Lower leg skin (tissue), 3 donors: Measurements from ENCODE around the gene IBTK.

Experiments
- CTCF ChIP-seq, 3 donors: fragments of 450-650 bp; IDR thresholded peaks; one replicate each; pipeline ENCODE4 v1.5.1; 2016; ENCODE audit warnings: antibody characterized with exemption in 3 of 3, mild to moderate bottlenecking in 3 of 3, moderate library complexity in 2 of 3
- POLR2A ChIP-seq, 2 donors: fragments of 450-650 bp; IDR thresholded peaks; one replicate each; pipeline ENCODE4 v1.6.1; 2016 to 2017; ENCODE audit warnings: antibody characterized with exemption in 2 of 2, mild to moderate bottlenecking in 1 of 2, moderate library complexity in 1 of 2

- TF ChIP-seq CTCF (IDR thresholded peaks at IDR 0.05) (no peak), POLR2A (IDR thresholded peaks at IDR 0.05) (no peak)
Observed at GRCh38 chr6:82185948-82186535, 61.5 kb downstream of the IBTK start.
